C4-2B (cell line): Measurements from ENCODE around the gene NEDD4.

Experiments
- CTCF ChIP-seq: fragments of 450-650 bp; conservative IDR thresholded peaks from 2 replicates; pipeline ENCODE4 v1.5.1; 2017; ENCODE audit warnings: mild to moderate bottlenecking
- ZFX ChIP-seq: fragments of 450-650 bp; IDR thresholded peaks from 2 replicates; pipeline ENCODE4 v1.6.1; 2017

- TF ChIP-seq CTCF (no peak; the same call in 1 of the 2 replicates), ZFX (no peak)
These were observed 4.0 kb downstream of the NEDD4 start for GRCh38 chr15:55989383-55989782.
